Fibroblast of gingiva (primary cell): ENCODE measurements around the gene MACF1.
"Not testable (repeated sequence)": the region's sequence is repeated elsewhere in the genome, so short reads cannot be mapped to it uniquely, and the experiment has no call there.

Experiments
- DNase-seq: peaks from one replicate; pipeline ENCODE4 v3.0.0-alpha.2; 2011; ENCODE audit warnings: low read depth

MACF1 gene

GRCh38 chr1:39425151-39425550, 220.7 kb downstream of the MACF1 start:
- no peak for DNase-seq

GRCh38 chr1:39425634-39426033, 221.1 kb downstream of the MACF1 start:
- DNase-seq, result no peak

GRCh38 chr1:39426346-39426745, 221.9 kb downstream of the MACF1 start:
- DNase-seq, result no peak

- no peak for DNase-seq
Observed at GRCh38 chr1:39427374-39427773, 222.9 kb downstream of the MACF1 start.

- DNase-seq, result peak; percentile 32
Observed at GRCh38 chr1:39427912-39428311, 223.4 kb downstream of the MACF1 start.

GRCh38 chr1:39431927-39432326, 227.4 kb downstream of the MACF1 start:
- DNase-seq, result no peak

- DNase-seq, result no peak
Observed at GRCh38 chr1:39434797-39435395, 230.4 kb downstream of the MACF1 start.

- DNase-seq, result no peak
Observed at GRCh38 chr1:39435597-39435996, 231.1 kb downstream of the MACF1 start.

GRCh38 chr1:39436842-39437241, 232.3 kb downstream of the MACF1 start:
- no peak for DNase-seq

GRCh38 chr1:39438042-39438441, 233.5 kb downstream of the MACF1 start:
- DNase-seq, result no peak

- DNase-seq, result no peak
Observed at GRCh38 chr1:39440856-39441255, 236.4 kb downstream of the MACF1 start.

GRCh38 chr1:39441797-39442196, 237.3 kb downstream of the MACF1 start:
- DNase-seq, result no peak

- DNase-seq, result no peak
Observed at GRCh38 chr1:39445573-39445972, 241.1 kb downstream of the MACF1 start.

GRCh38 chr1:39446986-39447567, 242.6 kb downstream of the MACF1 start:
- DNase-seq, result no peak

GRCh38 chr1:39450041-39450440, 245.5 kb downstream of the MACF1 start:
- DNase-seq, result not testable (repeated sequence)

GRCh38 chr1:39450956-39451606, 246.6 kb downstream of the MACF1 start:
- DNase-seq, result peak; percentile 36

- no peak for DNase-seq
Observed at GRCh38 chr1:39452081-39452480, 247.6 kb downstream of the MACF1 start.

GRCh38 chr1:39452540-39452939, 248.0 kb downstream of the MACF1 start:
- DNase-seq, result no peak

GRCh38 chr1:39453603-39454002, 249.1 kb downstream of the MACF1 start:
- DNase-seq, result peak; percentile 60

GRCh38 chr1:39458991-39459390, 254.5 kb downstream of the MACF1 start:
- DNase-seq, result no peak

- DNase-seq, result peak; percentile 59
Observed at GRCh38 chr1:39462074-39462473, 257.6 kb downstream of the MACF1 start.

GRCh38 chr1:39466413-39467107, 262.1 kb downstream of the MACF1 start:
- no peak for DNase-seq

GRCh38 chr1:39467108-39467720, 262.7 kb downstream of the MACF1 start:
- peak; percentile 19 for DNase-seq
